VCaP (cell line): ENCODE data around the gene SLC15A5.

ENCODE experiments used
- H3K27ac ChIP-seq: fragments of 450-650 bp; 2 replicates; pipeline ENCODE4 v1.5.1; 2017
- CTCF ChIP-seq: fragments of 450-650 bp; conservative IDR thresholded peaks from 2 replicates; pipeline ENCODE4 v1.5.1; 2017; ENCODE audit warnings: mild to moderate bottlenecking, moderate library complexity

Gene SLC15A5

GRCh38 chr12:16291032-16291431 is 13.5 kb upstream of the SLC15A5 start:
- no peak for TF ChIP-seq CTCF
- H3K27ac ChIP-seq = no peak overlapping the region

- TF ChIP-seq CTCF = no peak
Observed at GRCh38 chr12:16285586-16285985, 8.1 kb upstream of the SLC15A5 start.

GRCh38 chr12:16282978-16283377 is 5.5 kb upstream of the SLC15A5 start:
- H3K27ac ChIP-seq = no peak overlapping the region
- TF ChIP-seq CTCF = no peak

More at GRCh38 chr12:16285586-16285985, 8.1 kb upstream of the SLC15A5 start:
- H3K27ac ChIP-seq = no peak overlapping the region

- no peak overlapping the region for H3K27ac ChIP-seq
- no peak for TF ChIP-seq CTCF
Observed at GRCh38 chr12:16282081-16282480, 4.6 kb upstream of the SLC15A5 start.

- H3K27ac ChIP-seq = no peak overlapping the region
- TF ChIP-seq CTCF = no peak
Observed at GRCh38 chr12:16281157-16281556, 3.7 kb upstream of the SLC15A5 start.

GRCh38 chr12:16272222-16272621 is 5.3 kb downstream of the SLC15A5 start:
- H3K27ac ChIP-seq = no peak overlapping the region
- no peak for TF ChIP-seq CTCF

- H3K27ac ChIP-seq = no peak overlapping the region
- no peak for TF ChIP-seq CTCF
Observed at GRCh38 chr12:16271062-16271461, 6.4 kb downstream of the SLC15A5 start.

- TF ChIP-seq CTCF = no peak
- no peak overlapping the region for H3K27ac ChIP-seq
Observed at GRCh38 chr12:16269946-16270345, 7.5 kb downstream of the SLC15A5 start.
